Neuron (in vitro differentiated cells): ENCODE data around the gene RGS9.

Source experiments
- H2AFZ ChIP-seq: one replicate; pipeline ENCODE4 v1.6.1; 2013; ENCODE audit warnings: low read depth, mild to moderate bottlenecking, inconsistent platforms, low read length, moderate library complexity
- H3K27me3 ChIP-seq: one replicate; pipeline ENCODE4 v1.6.1; 2013; ENCODE audit warnings: low read length; ENCODE audit not compliant: insufficient read depth
- H3K36me3 ChIP-seq: one replicate; pipeline ENCODE4 v1.6.1; 2013; ENCODE audit warnings: low read length; ENCODE audit not compliant: insufficient read depth
- H3K4me1 ChIP-seq: one replicate; pipeline ENCODE4 v1.6.1; 2013; ENCODE audit warnings: low read length; ENCODE audit not compliant: insufficient read depth
- H3K4me3 ChIP-seq: 2 replicates; pipeline ENCODE4 v1.5.1; 2013; ENCODE audit warnings: mild to moderate bottlenecking, low read length, moderate library complexity
- H3K9me3 ChIP-seq: one replicate; pipeline ENCODE4 v1.6.1; 2013; ENCODE audit warnings: low read length

Gene RGS9

GRCh38 chr17:65121916-65122806 lies 15.0 kb upstream of the RGS9 start:
- peaks cover 6% of the 10 kb centered on the region for H3K4me1 ChIP-seq
- no peaks in the 10 kb centered on the region for H3K27me3 ChIP-seq
- no peak overlapping the region for H2AFZ ChIP-seq
- peak overlapping the region; percentile 77 for H3K4me3 ChIP-seq
- H3K36me3 ChIP-seq, result no peaks in the 10 kb centered on the region
- H3K9me3 ChIP-seq, result no peaks in the 10 kb centered on the region

- peak overlapping the region; percentile 88 for H2AFZ ChIP-seq
- H3K9me3 ChIP-seq, result no peaks in the 10 kb centered on the region
- peak overlapping the region; percentile 77 for H3K4me3 ChIP-seq
- H3K36me3 ChIP-seq, result no peaks in the 10 kb centered on the region
- no peaks in the 10 kb centered on the region for H3K27me3 ChIP-seq
- H3K4me1 ChIP-seq, result peaks cover 6% of the 10 kb centered on the region
Measured at GRCh38 chr17:65122836-65123756, 14.1 kb upstream of the RGS9 start.

DNA sequence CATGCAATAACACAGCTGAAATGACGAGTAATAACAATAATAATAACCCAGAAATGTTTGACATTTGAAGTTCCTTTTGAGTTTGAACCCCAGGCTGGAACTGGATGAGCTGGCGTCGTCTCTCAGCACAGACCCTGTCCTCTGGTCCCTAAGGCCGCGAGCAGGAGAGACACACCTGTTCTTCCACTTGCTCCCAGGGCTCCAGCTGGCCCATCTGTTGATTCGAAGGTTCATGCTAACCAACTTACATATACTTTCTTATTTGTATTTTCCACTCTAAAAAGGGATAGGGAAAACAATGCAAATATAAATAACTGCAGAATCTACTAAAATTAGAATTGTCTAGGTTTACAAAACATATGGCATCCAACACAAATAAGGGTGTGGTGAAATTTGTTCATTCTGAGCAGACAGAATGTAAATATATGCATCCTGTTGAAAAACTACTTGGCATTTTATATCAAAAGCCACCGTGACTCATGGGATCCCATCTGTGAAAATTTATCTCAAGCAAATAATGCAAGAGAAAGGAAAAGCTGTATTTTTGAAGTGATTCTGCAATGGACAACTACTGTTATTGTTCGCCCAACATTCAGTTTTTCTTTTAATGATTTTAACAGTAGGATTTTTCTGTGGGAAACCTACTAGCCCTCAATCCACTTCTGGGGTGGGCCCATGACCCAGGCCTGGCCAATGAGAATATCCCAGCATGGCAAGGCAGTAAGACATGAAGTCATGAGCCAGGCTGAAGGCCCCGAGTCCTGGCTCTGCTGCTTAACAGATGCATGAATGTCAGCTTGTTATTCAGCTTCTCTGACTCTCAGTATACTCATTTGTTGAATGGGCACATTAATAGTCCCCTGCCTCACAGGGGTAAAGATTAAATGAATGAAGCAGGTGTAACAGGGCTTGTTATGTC lies 13.2 kb upstream of the RGS9 start:
- H3K4me3 ChIP-seq, result peak overlapping the region; percentile 77
- H3K4me1 ChIP-seq, result peaks cover 6% of the 10 kb centered on the region
- no peaks in the 10 kb centered on the region for H3K36me3 ChIP-seq
- no peaks in the 10 kb centered on the region for H3K27me3 ChIP-seq
- H3K9me3 ChIP-seq, result no peaks in the 10 kb centered on the region
- H2AFZ ChIP-seq, result peak overlapping the region; percentile 88

GRCh38 chr17:65130832-65131231 lies 6.3 kb upstream of the RGS9 start:
- Histone ChIP-seq H2AFZ (no peak overlapping the region), H3K4me3 (no peak overlapping the region), H3K4me1 (no peaks in the 10 kb centered on the region), H3K9me3 (no peaks in the 10 kb centered on the region), H3K27me3 (peaks cover 6% of the 10 kb centered on the region), H3K36me3 (no peaks in the 10 kb centered on the region)

GRCh38 chr17:65131240-65131639 lies 5.9 kb upstream of the RGS9 start:
- Histone ChIP-seq H3K27me3 (peaks cover 6% of the 10 kb centered on the region), H3K4me3 (no peak overlapping the region), H3K36me3 (no peaks in the 10 kb centered on the region), H2AFZ (no peak overlapping the region), H3K9me3 (no peaks in the 10 kb centered on the region), H3K4me1 (no peaks in the 10 kb centered on the region)

- Histone ChIP-seq H3K4me3 (no peak overlapping the region), H2AFZ (no peak overlapping the region), H3K9me3 (no peaks in the 10 kb centered on the region), H3K36me3 (no peaks in the 10 kb centered on the region), H3K27me3 (peaks cover 6% of the 10 kb centered on the region), H3K4me1 (no peaks in the 10 kb centered on the region)
Measured at GRCh38 chr17:65131946-65132345, 5.2 kb upstream of the RGS9 start.

DNA sequence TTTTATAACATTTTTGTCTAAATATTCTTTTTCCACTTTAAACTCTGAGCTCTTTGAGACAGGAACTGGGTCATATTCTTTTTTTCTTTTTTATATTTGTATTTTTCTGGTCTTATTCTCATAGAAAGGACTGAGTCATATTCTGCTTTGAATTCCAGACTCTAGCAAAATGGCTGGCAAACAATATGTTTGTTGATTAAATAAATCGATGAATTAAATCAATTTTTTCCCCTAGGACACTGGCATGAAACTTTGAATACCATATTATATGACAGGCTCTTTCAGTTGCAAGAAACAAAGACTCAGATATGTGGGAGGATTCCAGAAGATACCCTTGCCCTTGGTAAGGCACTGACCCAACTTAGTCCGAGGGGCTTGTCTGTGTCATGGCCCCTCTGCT lies 3.1 kb upstream of the RGS9 start:
- Histone ChIP-seq H3K36me3 (no peaks in the 10 kb centered on the region), H3K4me3 (no peak overlapping the region), H3K9me3 (no peaks in the 10 kb centered on the region), H3K4me1 (peaks cover 6% of the 10 kb centered on the region), H2AFZ (no peak overlapping the region), H3K27me3 (peaks cover 9% of the 10 kb centered on the region)

DNA sequence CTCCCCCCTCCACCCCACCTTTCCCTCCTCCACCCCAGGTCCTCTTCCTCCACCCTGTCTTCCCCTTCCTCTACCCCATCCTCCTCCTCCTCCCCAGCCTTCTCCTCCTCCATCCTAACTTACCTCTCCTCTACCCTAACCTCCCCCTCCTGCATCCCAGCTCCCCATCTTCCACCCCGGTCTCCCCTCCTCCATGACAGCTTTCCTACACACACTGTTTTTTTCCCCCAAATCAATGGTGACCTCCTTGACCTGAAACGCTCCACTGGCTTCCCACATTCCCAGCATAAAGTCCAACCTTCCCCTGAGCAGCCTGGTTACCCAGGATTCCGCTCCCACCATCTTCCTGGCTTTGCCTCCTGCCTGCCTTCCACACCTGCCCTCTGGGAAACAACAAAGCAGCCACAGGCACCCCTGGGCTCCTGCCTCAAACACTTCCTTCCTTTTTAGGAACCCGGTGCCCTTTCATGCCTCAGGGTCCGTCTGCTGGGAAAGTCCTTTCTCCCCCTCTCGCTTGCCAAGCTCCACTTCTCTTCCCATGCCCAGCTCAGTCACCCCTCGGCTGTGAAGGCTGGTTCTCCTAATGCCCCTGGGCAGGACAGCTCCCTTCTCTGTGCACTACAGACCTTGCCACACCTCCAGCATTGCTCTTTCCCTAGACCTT lies 2.1 kb downstream of the RGS9 start:
- Histone ChIP-seq H3K9me3 (no peaks in the 10 kb centered on the region), H3K36me3 (no peaks in the 10 kb centered on the region), H2AFZ (no peak overlapping the region), H3K27me3 (peaks cover 13% of the 10 kb centered on the region), H3K4me1 (peaks cover 11% of the 10 kb centered on the region), H3K4me3 (no peak overlapping the region)

DNA sequence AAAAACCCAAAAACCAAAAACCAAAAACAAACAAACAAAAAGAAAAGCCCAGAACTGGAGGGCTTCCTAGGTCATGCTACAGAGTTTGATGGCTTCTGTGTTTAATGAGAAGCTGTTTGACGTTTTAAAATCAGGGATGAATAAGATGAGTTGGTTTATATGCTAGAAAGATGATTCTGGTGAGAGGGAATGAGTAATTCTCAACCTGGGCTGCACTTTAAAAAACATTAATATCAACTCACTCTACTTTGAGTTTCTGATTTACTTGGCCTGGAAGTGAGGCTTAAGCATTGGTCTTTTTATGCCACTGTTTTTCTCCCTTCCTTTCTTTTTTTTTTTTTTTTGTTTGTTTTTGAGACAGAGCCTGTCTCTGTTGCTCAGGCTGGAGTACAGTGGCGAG lies 5.1 kb downstream of the RGS9 start:
- H3K4me1 ChIP-seq, result peaks cover 17% of the 10 kb centered on the region
- H2AFZ ChIP-seq, result no peak overlapping the region
- H3K27me3 ChIP-seq, result peaks cover 13% of the 10 kb centered on the region
- H3K36me3 ChIP-seq, result no peaks in the 10 kb centered on the region
- H3K9me3 ChIP-seq, result no peaks in the 10 kb centered on the region
- no peak overlapping the region for H3K4me3 ChIP-seq

DNA sequence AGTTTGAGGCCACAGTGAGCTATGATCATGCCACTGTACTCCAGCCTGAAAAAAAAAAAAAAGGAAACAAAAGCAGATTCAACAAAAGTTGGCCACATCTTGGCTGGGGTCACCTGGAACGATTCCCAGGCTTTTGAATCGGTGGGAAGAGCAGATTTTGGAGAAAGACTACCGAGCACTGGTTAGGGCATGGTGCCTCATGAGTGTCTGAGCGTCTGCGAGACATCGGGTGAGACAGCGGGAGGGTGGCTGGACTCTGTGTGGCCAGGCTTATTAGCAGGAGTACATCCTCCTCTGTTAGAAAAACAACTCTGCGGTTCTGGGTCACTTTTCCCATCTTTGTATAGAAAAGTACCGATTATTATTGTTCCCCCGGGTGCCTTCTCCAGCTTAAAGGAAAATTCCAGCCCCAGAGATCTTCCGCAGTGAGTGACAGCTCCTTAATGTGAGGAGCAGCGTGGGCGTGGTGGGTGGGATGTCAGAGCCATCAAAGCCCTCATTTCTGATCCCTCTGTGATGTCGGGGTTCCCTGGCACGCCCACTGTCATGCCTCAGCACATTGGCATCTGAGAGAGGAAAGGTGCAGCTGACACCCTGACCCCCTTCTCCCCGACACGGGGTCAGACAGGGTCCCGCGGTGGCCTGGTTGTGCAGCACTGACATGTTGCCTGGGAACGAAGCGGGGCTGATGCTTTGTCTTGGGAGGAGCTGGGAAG lies 6.9 kb downstream of the RGS9 start:
- Histone ChIP-seq H3K27me3 (peaks cover 11% of the 10 kb centered on the region), H3K4me1 (peaks cover 12% of the 10 kb centered on the region), H3K36me3 (no peaks in the 10 kb centered on the region), H3K4me3 (peak overlapping the region; percentile 2), H3K9me3 (no peaks in the 10 kb centered on the region), H2AFZ (no peak overlapping the region)

DNA sequence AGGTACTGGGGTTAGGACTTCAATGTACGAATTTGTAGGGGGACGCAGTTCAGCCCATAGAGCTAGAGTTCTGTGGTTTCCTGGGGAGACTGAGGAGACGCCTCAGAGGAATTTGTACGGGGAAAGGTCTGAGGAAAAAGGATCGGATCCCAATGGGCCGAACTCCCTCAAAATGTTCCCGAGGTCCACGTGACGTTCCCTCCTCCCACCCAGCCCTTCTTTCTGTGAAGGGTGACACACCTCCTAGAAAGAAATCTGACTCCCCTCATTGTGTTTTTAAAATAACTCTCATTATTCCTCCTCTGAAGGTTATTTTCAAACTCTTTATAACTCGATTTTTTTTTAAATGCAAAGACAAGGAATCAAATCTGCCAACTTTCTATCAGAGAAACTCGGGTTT lies 8.6 kb downstream of the RGS9 start:
- H3K36me3 ChIP-seq, result no peaks in the 10 kb centered on the region
- H2AFZ ChIP-seq, result no peak overlapping the region
- H3K4me3 ChIP-seq, result no peak overlapping the region
- H3K9me3 ChIP-seq, result peaks cover 2% of the 10 kb centered on the region
- peaks cover 12% of the 10 kb centered on the region for H3K4me1 ChIP-seq
- peaks cover 3% of the 10 kb centered on the region for H3K27me3 ChIP-seq

GRCh38 chr17:65147955-65148354 lies 10.8 kb downstream of the RGS9 start:
- Histone ChIP-seq H3K36me3 (no peaks in the 10 kb centered on the region), H3K4me1 (peaks cover 12% of the 10 kb centered on the region), H3K27me3 (no peaks in the 10 kb centered on the region), H3K4me3 (no peak overlapping the region), H2AFZ (no peak overlapping the region), H3K9me3 (peaks cover 3% of the 10 kb centered on the region)
